ENCODE data around the gene ZNF76. TPM values are rescaled to one million over a fixed set of nuclear protein-coding genes. Genes with fewer than 3 reads are reported as not detected.

The ZNF76 gene
- total and polyA plus RNA-seq, 2 of the 8 experiments (the other 6 are each of a cell fraction or from before 2014, with no cell fraction given) = 17.9 to 23.9 TPM

- DNase-seq (ENCODE audit: low read depth in 1 of 2, low spot score in 2 of 2) = no peak
- Histone ChIP-seq H3K27ac (ENCODE audit: low read depth, low read length) (no peak overlapping the region), H2BK15ac (ENCODE audit: low read length) (no peak overlapping the region), H4K20me1 (replicated peaks in 1 of 2; ENCODE audit: control insufficient read depth in 1 of 2, insufficient read depth in 2 of 2, low read length in 2 of 2) (peaks cover 0 to 5% of the 10 kb centered on the region in 2 experiments), H3K4me1 (replicated peaks in 1 of 4; ENCODE audit: control insufficient read depth in 3 of 4, insufficient read depth in 4 of 4, low read length in 3 of 4) (no peaks in the 10 kb centered on the region), H3K23ac (ENCODE audit: insufficient read length) (no peak overlapping the region), H3K18ac (ENCODE audit: extremely low read depth, low read length) (no peak overlapping the region), H2BK5ac (ENCODE audit: low read depth, low read length) (no peak overlapping the region), H2BK20ac (ENCODE audit: low read length) (no peak overlapping the region), H2BK120ac (replicated peaks; ENCODE audit: low read depth, low read length) (no peak overlapping the region), H4K5ac (ENCODE audit: insufficient read length, low read depth, low read length) (no peak overlapping the region), H3K9me3 (ENCODE audit: insufficient read depth in 2 of 2, low read depth in 1 of 2, low read length in 1 of 2) (no peaks in the 10 kb centered on the region), H4K91ac (replicated peaks; ENCODE audit: insufficient read length, low read length) (no peak overlapping the region), H3K4me3 (ENCODE audit: extremely low read depth in 1 of 4, insufficient read depth in 2 of 4, low read depth in 3 of 4, low read length in 4 of 4) (no peak overlapping the region), H3K14ac (ENCODE audit: insufficient read length) (no peak overlapping the region), H3K4me2 (ENCODE audit: insufficient read depth in 1 of 2, low read depth in 2 of 2, low read length in 2 of 2) (no peak overlapping the region), H3K79me2 (ENCODE audit: control insufficient read depth in 1 of 2, insufficient read depth in 2 of 2, low read length in 2 of 2) (no peaks in the 10 kb centered on the region), H3K56ac (replicated peaks; ENCODE audit: insufficient read length, low read depth, low read length) (no peak overlapping the region), H3K23me2 (ENCODE audit: low read depth, low read length) (no peaks in the 10 kb centered on the region), H3K9ac (replicated peaks in 1 of 4; ENCODE audit: extremely low read depth in 1 of 4, low read depth in 3 of 4, low read length in 3 of 4) (no peak overlapping the region), H2BK12ac (ENCODE audit: low read depth, low read length) (no peak overlapping the region), H3K36me3 (ENCODE audit: control insufficient read depth in 2 of 4, insufficient read depth in 4 of 4, low read length in 3 of 4) (peaks cover 5 to 27% (median 14%) of the 10 kb centered on the region in 4 experiments; a peak in 5 of 8 replicates), H3K79me1 (ENCODE audit: low read depth, low read length) (no peaks in the 10 kb centered on the region), H2AFZ (ENCODE audit: low read length) (no peak overlapping the region), H3K27me3 (replicated peaks in 1 of 4; ENCODE audit: control insufficient read depth in 3 of 4, extremely low read depth in 1 of 4, insufficient read depth in 3 of 4, low read length in 3 of 4) (no peaks in the 10 kb centered on the region; a peak in 1 of 7 replicates), H3K4ac (replicated peaks; ENCODE audit: insufficient read length, low read depth, low read length) (no peak overlapping the region), H4K8ac (ENCODE audit: extremely low read depth, insufficient read depth, low read length) (no peak overlapping the region), H2AK5ac (ENCODE audit: low read depth, low read length) (no peak overlapping the region)
- WGBS, 2 experiments (ENCODE audit: extremely low coverage in 1 of 2, insufficient coverage in 1 of 2, insufficient read length in 1 of 2, insufficient replicate concordance in 2 of 2, low coverage in 1 of 2, low lambda C conversion rate in 2 of 2, missing lambda C conversion rate in 1 of 2) = 82% methylated on average over 2 of the region's 2 CpGs; no CpG with 5 or more reads in 1 of the 2 experiments
- ChIA-PET CTCF (ENCODE audit: partially characterized antibody) (interaction anchor here (1.0 to 2.3 kb wide), 2 partner anchors 10 to 14 kb away, joined by 3 to 15 read pairs; no protein-coding TSS in a partner anchor), POLR2A (ENCODE audit: partially characterized antibody) (no interaction called here)
- no peak for FAIRE-seq
- TF ChIP-seq TEAD4 (IDR thresholded peaks at IDR 0.05; ENCODE audit: low read depth, low read length) = no peak
- TF ChIP-seq PHF8 (conservative IDR thresholded peaks at IDR 0.05; ENCODE audit: low read depth, low read length) = no peak
- TF ChIP-seq GABPA (IDR thresholded peaks at IDR 0.05; ENCODE audit: borderline replicate concordance, insufficient read depth, low read length) = no peak
- no peak for TF ChIP-seq EGR1 (IDR thresholded peaks at IDR 0.05; ENCODE audit: borderline replicate concordance, low read depth, low read length)
- no peak for TF ChIP-seq RNF2 (IDR thresholded peaks at IDR 0.05; ENCODE audit: borderline replicate concordance, low read depth, low read length, missing control alignments, poor library complexity, severe bottlenecking)
- no peak for TF ChIP-seq ATF2 (IDR thresholded peaks at IDR 0.05; ENCODE audit: low read length)
Measured at GRCh38 chr6:35283361-35283760, 23.8 kb downstream of the ZNF76 start.
